Vagina (tissue), 2 donors: Measurements from ENCODE around the gene TEX44.

Source experiments
- POLR2A ChIP-seq, 2 donors: fragments of 450-650 bp; IDR thresholded peaks; one replicate each; pipeline ENCODE4 v1.6.1; 2017; ENCODE audit warnings: antibody characterized with exemption in 2 of 2, mild to moderate bottlenecking in 2 of 2, moderate library complexity in 2 of 2
- POLR2AphosphoS5 ChIP-seq, 2 donors: sonication (generic); formaldehyde crosslinking; IDR thresholded peaks; one replicate each; pipeline ENCODE4 v1.9.0; 2017; ENCODE audit warnings: antibody characterized with exemption in 2 of 2, mild to moderate bottlenecking in 2 of 2, low read depth in 1 of 2; ENCODE audit not compliant: insufficient read depth in 1 of 2
- TF ChIP-seq, protein P1 (sequence below), 3 experiments: fragments of 450-650 bp in 2 of 3; fragments of 200-600 bp in 1 of 3; sonication (generic) in 1 of 3; IDR thresholded peaks; one replicate each; pipeline ENCODE4 v1.5.1; 2017 to 2019; ENCODE audit warnings: antibody characterized with exemption in 3 of 3, mild to moderate bottlenecking in 2 of 3, moderate library complexity in 2 of 3

DNA sequence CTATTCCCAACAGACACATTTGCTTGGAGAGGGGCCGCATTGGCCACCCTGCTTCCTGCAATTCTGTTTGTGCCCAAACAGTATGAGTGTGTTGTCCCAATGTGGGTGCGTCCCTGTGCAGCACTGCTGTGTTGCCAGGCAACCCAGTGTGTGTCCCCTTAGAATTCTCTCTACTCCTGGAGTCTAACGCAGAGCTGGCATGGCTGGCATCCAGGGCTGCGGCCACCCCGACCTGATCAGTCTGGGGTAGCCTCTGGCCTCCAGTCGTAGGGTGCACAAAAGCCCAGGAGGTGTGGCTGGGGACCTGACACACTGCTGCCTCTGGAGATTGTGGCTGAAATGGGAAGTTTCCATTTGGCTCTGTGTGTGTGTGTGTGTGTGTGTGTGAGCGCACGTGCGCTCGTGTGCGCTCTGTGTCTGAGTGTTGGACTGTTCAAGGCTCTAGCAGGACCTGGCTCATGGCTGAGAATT lies 48.0 kb downstream of the TEX44 start:
- TF ChIP-seq POLR2A (IDR thresholded peaks at IDR 0.05) (no peak), POLR2AphosphoS5 (IDR thresholded peaks at IDR 0.05; ENCODE audit: insufficient read depth in 1 of 2, low read depth in 1 of 2) (no peak)
- TF ChIP-seq, protein P1, sequence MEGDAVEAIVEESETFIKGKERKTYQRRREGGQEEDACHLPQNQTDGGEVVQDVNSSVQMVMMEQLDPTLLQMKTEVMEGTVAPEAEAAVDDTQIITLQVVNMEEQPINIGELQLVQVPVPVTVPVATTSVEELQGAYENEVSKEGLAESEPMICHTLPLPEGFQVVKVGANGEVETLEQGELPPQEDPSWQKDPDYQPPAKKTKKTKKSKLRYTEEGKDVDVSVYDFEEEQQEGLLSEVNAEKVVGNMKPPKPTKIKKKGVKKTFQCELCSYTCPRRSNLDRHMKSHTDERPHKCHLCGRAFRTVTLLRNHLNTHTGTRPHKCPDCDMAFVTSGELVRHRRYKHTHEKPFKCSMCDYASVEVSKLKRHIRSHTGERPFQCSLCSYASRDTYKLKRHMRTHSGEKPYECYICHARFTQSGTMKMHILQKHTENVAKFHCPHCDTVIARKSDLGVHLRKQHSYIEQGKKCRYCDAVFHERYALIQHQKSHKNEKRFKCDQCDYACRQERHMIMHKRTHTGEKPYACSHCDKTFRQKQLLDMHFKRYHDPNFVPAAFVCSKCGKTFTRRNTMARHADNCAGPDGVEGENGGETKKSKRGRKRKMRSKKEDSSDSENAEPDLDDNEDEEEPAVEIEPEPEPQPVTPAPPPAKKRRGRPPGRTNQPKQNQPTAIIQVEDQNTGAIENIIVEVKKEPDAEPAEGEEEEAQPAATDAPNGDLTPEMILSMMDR (IDR thresholded peaks at IDR 0.05): no peak
